ENCODE measurements around the gene NDUFAF8.

NDUFAF8 gene

GRCh38 chr17:81267390-81268067, 28.4 kb downstream of the NDUFAF8 start:
- Histone ChIP-seq H3K27ac (ENCODE audit: poor library complexity, severe bottlenecking) (no peak overlapping the region), H3K4me3 (ENCODE audit: severe bottlenecking) (no peak overlapping the region), H3K27me3 (ENCODE audit: insufficient read depth, poor library complexity, severe bottlenecking) (no peaks in the 10 kb centered on the region), H3K36me3 (ENCODE audit: low read depth) (peaks cover 60% of the 10 kb centered on the region), H3K4me1 (ENCODE audit: insufficient read depth, poor library complexity, severe bottlenecking) (no peaks in the 10 kb centered on the region), H3K9me3 (ENCODE audit: severe bottlenecking) (no peaks in the 10 kb centered on the region)
- ATAC-seq (ENCODE audit: low read depth), result no peak
- no peak for DNase-seq (ENCODE audit: low spot score)
- no peak for TF ChIP-seq CTCF (IDR thresholded peaks at IDR 0.05; ENCODE audit: poor library complexity, severe bottlenecking)

- no peaks in the 10 kb centered on the region for H3K27me3 ChIP-seq (ENCODE audit: insufficient read depth, poor library complexity, severe bottlenecking)
- H3K36me3 ChIP-seq (ENCODE audit: low read depth), result peaks cover 69% of the 10 kb centered on the region
- H3K4me1 ChIP-seq (ENCODE audit: insufficient read depth, poor library complexity, severe bottlenecking), result no peaks in the 10 kb centered on the region
- DNase-seq (ENCODE audit: low spot score) (no peak), ATAC-seq (ENCODE audit: low read depth) (no peak)
- no peak for TF ChIP-seq CTCF (IDR thresholded peaks at IDR 0.05; ENCODE audit: poor library complexity, severe bottlenecking)
- H3K9me3 ChIP-seq (ENCODE audit: severe bottlenecking), result no peaks in the 10 kb centered on the region
- no peak overlapping the region for H3K4me3 ChIP-seq (ENCODE audit: severe bottlenecking)
- no peak overlapping the region for H3K27ac ChIP-seq (ENCODE audit: poor library complexity, severe bottlenecking)
These were observed 31.2 kb downstream of the NDUFAF8 start for GRCh38 chr17:81270279-81270678.

DNA sequence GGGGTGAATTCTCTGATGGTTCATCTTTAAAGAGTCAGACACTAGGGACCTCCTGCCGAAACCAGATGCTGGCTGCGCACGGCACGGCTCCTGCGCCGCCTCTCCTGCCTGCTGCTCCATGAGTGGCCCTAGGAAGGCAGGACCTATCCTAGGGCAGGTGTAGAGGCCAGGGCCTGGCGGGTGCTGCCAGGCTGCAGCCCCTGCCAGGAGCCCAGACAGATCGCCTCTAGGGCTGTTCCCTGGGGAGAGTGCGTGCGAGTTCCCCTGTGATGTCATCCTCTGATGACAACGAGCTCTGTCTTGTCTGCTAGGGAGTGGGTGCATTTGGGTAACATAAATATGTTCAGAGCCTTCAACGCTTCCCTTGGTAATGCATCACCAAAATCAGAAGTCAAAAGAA, 32.1 kb downstream of the NDUFAF8 start:
- ATAC-seq (ENCODE audit: low read depth), result no peak
- TF ChIP-seq CTCF (IDR thresholded peaks at IDR 0.05; ENCODE audit: poor library complexity, severe bottlenecking), result no peak

DNA sequence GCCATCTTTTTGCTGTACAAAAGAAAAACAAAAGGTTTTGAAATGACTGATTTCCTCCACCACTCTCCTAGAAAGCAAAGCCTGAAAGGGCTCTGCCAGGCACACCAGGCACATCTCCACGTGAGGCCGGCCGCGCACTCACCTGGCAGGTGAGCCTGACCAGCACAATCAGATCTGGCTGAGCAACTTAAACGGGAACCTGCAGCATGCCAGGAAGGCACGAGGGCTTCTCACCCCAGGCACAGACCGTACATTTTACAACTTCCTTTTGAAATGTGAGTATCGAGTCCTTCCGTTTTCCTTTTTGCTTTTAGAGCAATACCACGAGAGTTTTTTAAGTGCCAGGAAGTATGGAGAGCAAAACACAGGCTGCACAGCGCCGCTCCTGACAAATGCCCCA, 33.5 kb downstream of the NDUFAF8 start:
- ATAC-seq (ENCODE audit: low read depth) (no peak), DNase-seq (ENCODE audit: low spot score) (no peak)
- H3K4me1 ChIP-seq (ENCODE audit: insufficient read depth, poor library complexity, severe bottlenecking), result no peaks in the 10 kb centered on the region
- H3K36me3 ChIP-seq (ENCODE audit: low read depth), result peaks cover 78% of the 10 kb centered on the region
- H3K9me3 ChIP-seq (ENCODE audit: severe bottlenecking), result no peaks in the 10 kb centered on the region
- TF ChIP-seq CTCF (IDR thresholded peaks at IDR 0.05; ENCODE audit: poor library complexity, severe bottlenecking), result no peak
- no peaks in the 10 kb centered on the region for H3K27me3 ChIP-seq (ENCODE audit: insufficient read depth, poor library complexity, severe bottlenecking)
- no peak overlapping the region for H3K4me3 ChIP-seq (ENCODE audit: severe bottlenecking)
- H3K27ac ChIP-seq (ENCODE audit: poor library complexity, severe bottlenecking), result no peak overlapping the region

More for the DNA sequence above, 32.1 kb downstream of the NDUFAF8 start:
- no peak overlapping the region for H3K4me3 ChIP-seq (ENCODE audit: severe bottlenecking)
- DNase-seq (ENCODE audit: low spot score), result no peak
- no peaks in the 10 kb centered on the region for H3K9me3 ChIP-seq (ENCODE audit: severe bottlenecking)
- no peak overlapping the region for H3K27ac ChIP-seq (ENCODE audit: poor library complexity, severe bottlenecking)
- no peaks in the 10 kb centered on the region for H3K4me1 ChIP-seq (ENCODE audit: insufficient read depth, poor library complexity, severe bottlenecking)
- peaks cover 69% of the 10 kb centered on the region for H3K36me3 ChIP-seq (ENCODE audit: low read depth)
- no peaks in the 10 kb centered on the region for H3K27me3 ChIP-seq (ENCODE audit: insufficient read depth, poor library complexity, severe bottlenecking)

DNA sequence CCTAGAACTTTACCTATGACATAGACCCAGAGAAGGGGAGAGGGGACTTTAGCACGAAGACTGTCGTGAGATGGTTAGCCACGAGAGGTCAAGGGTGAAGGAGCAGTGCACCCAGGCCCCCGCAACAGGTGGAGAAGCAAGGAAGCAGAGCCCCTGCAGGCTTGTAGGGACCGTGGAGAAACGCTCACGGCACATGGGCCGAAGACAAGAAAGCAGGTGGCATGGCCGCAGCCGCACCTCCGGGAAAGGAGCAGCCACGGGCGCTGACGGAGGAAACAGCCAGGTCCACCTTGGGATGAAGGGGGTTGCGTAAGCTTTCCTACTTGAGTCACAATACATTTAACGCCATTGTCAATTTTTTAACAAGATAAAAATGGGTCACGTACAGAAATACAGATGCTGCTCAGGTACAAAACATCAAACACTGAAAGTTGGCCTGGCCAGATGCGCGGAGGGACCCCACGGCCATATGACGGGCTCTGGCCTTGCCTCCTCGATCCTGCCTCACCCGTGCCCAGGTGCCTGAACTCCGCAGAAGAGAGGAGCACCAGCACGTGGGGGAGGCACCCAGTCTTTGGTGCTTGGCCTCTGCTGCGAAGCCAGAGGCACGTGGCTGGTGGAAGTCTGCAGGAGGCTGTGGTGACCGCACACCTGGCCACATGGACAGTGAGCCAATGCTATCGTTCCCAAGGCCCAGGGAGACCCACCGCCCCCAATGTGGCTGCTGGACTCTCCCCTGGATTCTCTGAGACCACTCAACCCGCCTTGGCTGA, 34.8 kb downstream of the NDUFAF8 start:
- H3K9me3 ChIP-seq (ENCODE audit: severe bottlenecking), result no peaks in the 10 kb centered on the region
- no peak overlapping the region for H3K4me3 ChIP-seq (ENCODE audit: severe bottlenecking)
- TF ChIP-seq CTCF (IDR thresholded peaks at IDR 0.05; ENCODE audit: poor library complexity, severe bottlenecking), result no peak
- ATAC-seq (ENCODE audit: low read depth) (no peak), DNase-seq (ENCODE audit: low spot score) (no peak)
- H3K4me1 ChIP-seq (ENCODE audit: insufficient read depth, poor library complexity, severe bottlenecking), result no peaks in the 10 kb centered on the region
- peaks cover 70% of the 10 kb centered on the region for H3K36me3 ChIP-seq (ENCODE audit: low read depth)
- no peak overlapping the region for H3K27ac ChIP-seq (ENCODE audit: poor library complexity, severe bottlenecking)
- H3K27me3 ChIP-seq (ENCODE audit: insufficient read depth, poor library complexity, severe bottlenecking), result no peaks in the 10 kb centered on the region

All from RWPE2 (cell line).